A673 (cell line): ENCODE data around the gene PBX1. TPM values are rescaled to one million over a fixed set of nuclear protein-coding genes. Genes with fewer than 3 reads are reported as not detected.

ENCODE experiments used
- BruUV-seq: library from RNA; stranded (reverse); fragments of 400-500 nt; replicated peaks from 2 replicates; lab custom pipeline; 2021; lab: Mats Ljungman, UMichigan
- CTCF ChIA-PET: fragments of 300-600 bp; sonication (Branson Sonifier 250); formaldehyde crosslinking; loops from one replicate; lab custom pipeline; 2022; ENCODE audit warnings: antibody characterized with exemption; lab: Charles Lee
- POLR2A ChIA-PET: fragments of 300-600 bp; sonication (Branson Sonifier 250); formaldehyde crosslinking; loops from one replicate; lab custom pipeline; 2022; ENCODE audit warnings: antibody characterized with exemption; ENCODE audit not compliant: low non-redundant PET; lab: Charles Lee
- DNase-seq: peaks from one replicate; pipeline ENCODE4 v3.0.0-alpha.2; 2015; ENCODE audit warnings: low spot score
- H3K27ac ChIP-seq: fragments of 200-600 bp; sonication (generic); 2 replicates; pipeline ENCODE4 v1.5.1; 2016; ENCODE audit warnings: mixed run types, low read depth, mild to moderate bottlenecking, mixed read lengths, antibody characterized with exemption, low read length; ENCODE audit not compliant: poor library complexity, severe bottlenecking
- H3K27me3 ChIP-seq: fragments of 200-600 bp; sonication (generic); replicated peaks from 2 replicates; pipeline ENCODE4 v1.6.1; 2017; ENCODE audit warnings: mixed run types, low read depth, mild to moderate bottlenecking, mixed read lengths, antibody characterized with exemption, low read length; ENCODE audit not compliant: insufficient read depth, poor library complexity
- H3K36me3 ChIP-seq: fragments of 200-600 bp; sonication (generic); 2 replicates; pipeline ENCODE4 v1.6.1; 2016; ENCODE audit warnings: mixed run types, mild to moderate bottlenecking, mixed read lengths, antibody characterized with exemption, low read length; ENCODE audit not compliant: insufficient read depth, poor library complexity, severe bottlenecking
- H3K4me1 ChIP-seq: fragments of 200-600 bp; sonication (generic); 2 replicates; pipeline ENCODE4 v1.6.1; 2017; ENCODE audit warnings: mixed run types, mild to moderate bottlenecking, mixed read lengths, antibody characterized with exemption, low read length; ENCODE audit not compliant: insufficient read depth, poor library complexity, severe bottlenecking
- H3K4me3 ChIP-seq: fragments of 200-600 bp; sonication (generic); 2 replicates; pipeline ENCODE4 v1.5.1; 2016; ENCODE audit warnings: low read depth, mixed run types, mild to moderate bottlenecking, mixed read lengths, low read length; ENCODE audit not compliant: poor library complexity, severe bottlenecking
- H3K9me3 ChIP-seq: fragments of 200-600 bp; sonication (generic); 2 replicates; pipeline ENCODE4 v1.6.1; 2016; ENCODE audit warnings: mixed run types, low read depth, mild to moderate bottlenecking, mixed read lengths, antibody characterized with exemption, low read length; ENCODE audit not compliant: poor library complexity, severe bottlenecking
- EZH2 ChIP-seq: fragments of 200-600 bp; sonication (generic); IDR thresholded peaks from 2 replicates; pipeline ENCODE4 v1.6.1; 2017; ENCODE audit warnings: borderline replicate concordance, low read depth, mild to moderate bottlenecking, mixed read lengths, antibody characterized with exemption, low read length; ENCODE audit not compliant: poor library complexity, severe bottlenecking
- intact Hi-C: fragments of 100-400 bp; cut with micrococcal nuclease; formaldehyde crosslinking; loops from one replicate; pipeline ENCODE4 v1.10.0; 2022; ENCODE audit not compliant: unreplicated experiment
- total RNA-seq: library from RNA; stranded (reverse); gene quantifications from 2 replicates; pipeline ENCODE4 v1.2.3, GENCODE V29; 2021
- TF ChIP-seq, protein P1 (sequence below): fragments of 300-800, 200-600 bp; sonication (generic); conservative IDR thresholded peaks from 2 replicates; pipeline ENCODE4 v1.5.1; 2017; ENCODE audit warnings: low read depth, mild to moderate bottlenecking, antibody characterized with exemption, low read length, moderate library complexity, mixed read lengths

PBX1 gene
- total RNA-seq, 1 experiment from 2014 or later: 51.5 TPM

- TF ChIP-seq, protein P1, sequence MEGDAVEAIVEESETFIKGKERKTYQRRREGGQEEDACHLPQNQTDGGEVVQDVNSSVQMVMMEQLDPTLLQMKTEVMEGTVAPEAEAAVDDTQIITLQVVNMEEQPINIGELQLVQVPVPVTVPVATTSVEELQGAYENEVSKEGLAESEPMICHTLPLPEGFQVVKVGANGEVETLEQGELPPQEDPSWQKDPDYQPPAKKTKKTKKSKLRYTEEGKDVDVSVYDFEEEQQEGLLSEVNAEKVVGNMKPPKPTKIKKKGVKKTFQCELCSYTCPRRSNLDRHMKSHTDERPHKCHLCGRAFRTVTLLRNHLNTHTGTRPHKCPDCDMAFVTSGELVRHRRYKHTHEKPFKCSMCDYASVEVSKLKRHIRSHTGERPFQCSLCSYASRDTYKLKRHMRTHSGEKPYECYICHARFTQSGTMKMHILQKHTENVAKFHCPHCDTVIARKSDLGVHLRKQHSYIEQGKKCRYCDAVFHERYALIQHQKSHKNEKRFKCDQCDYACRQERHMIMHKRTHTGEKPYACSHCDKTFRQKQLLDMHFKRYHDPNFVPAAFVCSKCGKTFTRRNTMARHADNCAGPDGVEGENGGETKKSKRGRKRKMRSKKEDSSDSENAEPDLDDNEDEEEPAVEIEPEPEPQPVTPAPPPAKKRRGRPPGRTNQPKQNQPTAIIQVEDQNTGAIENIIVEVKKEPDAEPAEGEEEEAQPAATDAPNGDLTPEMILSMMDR: no peak
- no peak for TF ChIP-seq EZH2
- BruUV-seq: no TSS peak
- H3K27ac ChIP-seq: no peak overlapping the region
- H3K27me3 ChIP-seq: no peaks in the 10 kb centered on the region
- DNase-seq: no peak
- intact Hi-C loops: no loop called here
- H3K36me3 ChIP-seq: no peaks in the 10 kb centered on the region
- H3K4me1 ChIP-seq: peaks cover 2% of the 10 kb centered on the region
- POLR2A ChIA-PET: no interaction called here
- no peak overlapping the region for H3K4me3 ChIP-seq
- CTCF ChIA-PET: no interaction called here
- no peaks in the 10 kb centered on the region for H3K9me3 ChIP-seq
Measured at GRCh38 chr1:164583196-164583595, 24.2 kb downstream of the PBX1 start.

GRCh38 chr1:164583835-164584539 lies 25.0 kb downstream of the PBX1 start:
- Histone ChIP-seq H3K4me1 (peaks cover 10% of the 10 kb centered on the region), H3K36me3 (no peaks in the 10 kb centered on the region), H3K27ac (no peak overlapping the region), H3K9me3 (no peaks in the 10 kb centered on the region), H3K27me3 (no peaks in the 10 kb centered on the region), H3K4me3 (no peak overlapping the region)
- ChIA-PET CTCF (no interaction called here), POLR2A (no interaction called here)
- TF ChIP-seq EZH2: no peak
- TF ChIP-seq, protein P1: no peak
- DNase-seq: no peak
- no TSS peak for BruUV-seq
- intact Hi-C loops: no loop called here

GRCh38 chr1:164586591-164586990 lies 27.6 kb downstream of the PBX1 start:
- ChIA-PET POLR2A (no interaction called here), CTCF (no interaction called here)
- intact Hi-C loops: no loop called here
- Histone ChIP-seq H3K27me3 (no peaks in the 10 kb centered on the region), H3K4me1 (peaks cover 18% of the 10 kb centered on the region), H3K9me3 (no peaks in the 10 kb centered on the region), H3K36me3 (no peaks in the 10 kb centered on the region), H3K4me3 (no peak overlapping the region), H3K27ac (no peak overlapping the region)
- BruUV-seq: no TSS peak
- no peak for DNase-seq
- no peak for TF ChIP-seq EZH2
- TF ChIP-seq, protein P1: no peak
